Large intestine (tissue), 3 donors: ENCODE results near the gene KRTAP5-6. TPM values are rescaled to one million over a fixed set of nuclear protein-coding genes. Genes with fewer than 3 reads are reported as not detected.

Experiments used
- DNase-seq, 2 donors: peaks; one replicate each; pipeline versions ENCODE4 v3.0.0 to v3.0.0-alpha.2; 2013
- H3K27ac ChIP-seq: one replicate; pipeline ENCODE4 v1.5.1; 2013; ENCODE audit warnings: low read length
- H3K27me3 ChIP-seq: 2 replicates; pipeline ENCODE4 v1.6.1; 2013; ENCODE audit warnings: low read length; ENCODE audit not compliant: control insufficient read depth, insufficient read depth
- H3K36me3 ChIP-seq: 2 replicates; pipeline ENCODE4 v1.6.1; 2013; ENCODE audit warnings: low read length; ENCODE audit not compliant: control insufficient read depth, insufficient read depth
- H3K4me1 ChIP-seq: one replicate; pipeline ENCODE4 v1.6.1; 2013; ENCODE audit warnings: low read length; ENCODE audit not compliant: control insufficient read depth, insufficient read depth
- H3K4me3 ChIP-seq: one replicate; pipeline ENCODE4 v1.5.1; 2013; ENCODE audit warnings: low read length
- H3K9me3 ChIP-seq: one replicate; pipeline ENCODE4 v1.6.1; 2013; ENCODE audit warnings: mild to moderate bottlenecking, low read depth, low read length, moderate library complexity; ENCODE audit not compliant: control insufficient read depth
- WGBS: methylation state at CpG from one replicate; pipeline ENCODE4 v1.1.5; 2013; ENCODE audit warnings: low lambda C conversion rate; ENCODE audit not compliant: insufficient coverage; 5-methylcytosine and 5-hydroxymethylcytosine counted together
- polyA plus RNA-seq: library from polyadenylated mRNA; unstranded; fragments of 120-200 nt; gene quantifications from one replicate; pipeline ENCODE4 v1.2.1, GENCODE V29; 2013

The KRTAP5-6 gene
- polyA plus RNA-seq, 1 donor, result not detected

GRCh38 chr11:1652771-1653540, 44.0 kb upstream of the KRTAP5-6 start:
- no CpG with 5 or more reads among the region's 34 CpGs for whole genome bisulfite sequencing
- Histone ChIP-seq H3K27me3 (no peaks in the 10 kb centered on the region), H3K4me3 (no peak overlapping the region), H3K36me3 (no peaks in the 10 kb centered on the region), H3K4me1 (peaks cover 32% of the 10 kb centered on the region), H3K27ac (no peak overlapping the region), H3K9me3 (peaks cover 3% of the 10 kb centered on the region)
- peak; percentile 53 to 56 for DNase-seq

GRCh38 chr11:1653541-1654387, 43.2 kb upstream of the KRTAP5-6 start:
- peaks cover 3% of the 10 kb centered on the region for H3K9me3 ChIP-seq
- H3K4me1 ChIP-seq, result peaks cover 32% of the 10 kb centered on the region
- DNase-seq, result no peak
- no peak overlapping the region for H3K4me3 ChIP-seq
- no peaks in the 10 kb centered on the region for H3K36me3 ChIP-seq
- whole genome bisulfite sequencing, result 96% methylated on average over 3 of the region's 14 CpGs
- H3K27ac ChIP-seq, result peak overlapping the region; percentile 27
- H3K27me3 ChIP-seq, result no peaks in the 10 kb centered on the region

GRCh38 chr11:1654388-1655167, 42.4 kb upstream of the KRTAP5-6 start:
- DNase-seq, result peak; percentile 68 to 91
- WGBS, result no CpG with 5 or more reads among the region's 21 CpGs

GRCh38 chr11:1655168-1656060, 41.6 kb upstream of the KRTAP5-6 start:
- Histone ChIP-seq H3K27me3 (no peaks in the 10 kb centered on the region), H3K36me3 (no peaks in the 10 kb centered on the region), H3K4me1 (peaks cover 43% of the 10 kb centered on the region), H3K27ac (peak overlapping the region; percentile 27), H3K9me3 (peaks cover 3% of the 10 kb centered on the region), H3K4me3 (no peak overlapping the region)
- no CpG with 5 or more reads among the region's 26 CpGs for WGBS
- no peak for DNase-seq

More at GRCh38 chr11:1654388-1655167, 42.4 kb upstream of the KRTAP5-6 start:
- peak overlapping the region; percentile 27 for H3K27ac ChIP-seq
- no peaks in the 10 kb centered on the region for H3K27me3 ChIP-seq
- no peak overlapping the region for H3K4me3 ChIP-seq
- H3K9me3 ChIP-seq, result peaks cover 3% of the 10 kb centered on the region
- H3K36me3 ChIP-seq, result no peaks in the 10 kb centered on the region
- peaks cover 34% of the 10 kb centered on the region for H3K4me1 ChIP-seq

- peaks cover 46% of the 10 kb centered on the region for H3K4me1 ChIP-seq
- WGBS, result no CpG with 5 or more reads among the region's 9 CpGs
- no peaks in the 10 kb centered on the region for H3K27me3 ChIP-seq
- no peak overlapping the region for H3K27ac ChIP-seq
- H3K9me3 ChIP-seq, result peaks cover 3% of the 10 kb centered on the region
- H3K36me3 ChIP-seq, result no peaks in the 10 kb centered on the region
- DNase-seq, result no peak
- no peak overlapping the region for H3K4me3 ChIP-seq
Observed at GRCh38 chr11:1656061-1656441, 40.9 kb upstream of the KRTAP5-6 start.

GRCh38 chr11:1656670-1657069, 40.3 kb upstream of the KRTAP5-6 start:
- 100% methylated on average over 1 of the region's 7 CpGs for WGBS
- H3K36me3 ChIP-seq, result no peaks in the 10 kb centered on the region
- no peak overlapping the region for H3K4me3 ChIP-seq
- H3K4me1 ChIP-seq, result peaks cover 49% of the 10 kb centered on the region
- H3K27ac ChIP-seq, result no peak overlapping the region
- H3K9me3 ChIP-seq, result peaks cover 3% of the 10 kb centered on the region
- H3K27me3 ChIP-seq, result no peaks in the 10 kb centered on the region
- DNase-seq, result no peak

- WGBS, result 90% methylated on average over 4 of the region's 14 CpGs
- H3K4me1 ChIP-seq, result peaks cover 34% of the 10 kb centered on the region
- H3K27ac ChIP-seq, result no peak overlapping the region
- DNase-seq, result no peak
- H3K27me3 ChIP-seq, result no peaks in the 10 kb centered on the region
- H3K36me3 ChIP-seq, result no peaks in the 10 kb centered on the region
- H3K4me3 ChIP-seq, result no peak overlapping the region
- H3K9me3 ChIP-seq, result no peaks in the 10 kb centered on the region
Observed at GRCh38 chr11:1659506-1659905, 37.5 kb upstream of the KRTAP5-6 start.

- DNase-seq, result peak; percentile 81 to 85
- Histone ChIP-seq H3K9me3 (no peaks in the 10 kb centered on the region), H3K27ac (no peak overlapping the region), H3K4me1 (peaks cover 26% of the 10 kb centered on the region), H3K36me3 (no peaks in the 10 kb centered on the region), H3K4me3 (no peak overlapping the region), H3K27me3 (no peaks in the 10 kb centered on the region)
- 97% methylated on average over 4 of the region's 24 CpGs for WGBS
Observed at GRCh38 chr11:1660111-1660867, 36.7 kb upstream of the KRTAP5-6 start.
